Transverse colon (tissue), 4 donors: ENCODE results near the gene PGM1.

Experiments used
- CTCF ChIP-seq, 5 experiments: fragments of 200-600 bp in 3 of 5; fragments of 450-650 bp in 2 of 5; sonication (generic) in 3 of 5; IDR thresholded peaks; 1 replicate in 2 of 5; 2 replicates in 3 of 5; pipeline ENCODE4 v1.5.1; 2016 to 2017; ENCODE audit warnings: antibody characterized with exemption in 5 of 5, inconsistent platforms in 3 of 5, mild to moderate bottlenecking in 2 of 5, moderate library complexity in 1 of 5
- EP300 ChIP-seq: sonication (generic); formaldehyde crosslinking; IDR thresholded peaks from one replicate; pipeline ENCODE4 v1.6.1; 2017; ENCODE audit warnings: antibody characterized with exemption, low read depth
- POLR2A ChIP-seq: fragments of 450-650 bp; IDR thresholded peaks from one replicate; pipeline ENCODE4 v1.6.1; 2016; ENCODE audit warnings: antibody characterized with exemption, mild to moderate bottlenecking, moderate library complexity
- POLR2AphosphoS5 ChIP-seq, 3 donors: sonication (generic); formaldehyde crosslinking; IDR thresholded peaks; one replicate each; pipeline ENCODE4 v1.6.1; 2016; ENCODE audit warnings: antibody characterized with exemption in 3 of 3

- TF ChIP-seq POLR2AphosphoS5 (IDR thresholded peaks at IDR 0.05) (no peak), CTCF (IDR thresholded peaks at IDR 0.05) (no peak), POLR2A (no peak), EP300 (no peak)
Observed at GRCh38 chr1:63602629-63603028, 9.4 kb downstream of the PGM1 start.
